ENCODE measurements around the gene EHMT1. TPM values are rescaled to one million over a fixed set of nuclear protein-coding genes. Genes with fewer than 3 reads are reported as not detected.
A peak's percentile ranks its signal among the peaks of the same experiment; 100 is the strongest.

EHMT1 gene
- polyA plus RNA-seq, 2 of the 4 experiments (the other 2 are of a cell fraction): 41.3 to 48.0 TPM

- FAIRE-seq (no peak), ATAC-seq (peak in 1 of 2 experiments; percentile 17; a peak in 2 of 6 replicates), DNase-seq (ENCODE audit: low read depth in 1 of 2, low spot score in 1 of 2) (no peak)
- no peak overlapping the region for H3K27ac ChIP-seq
- H3K4me3 ChIP-seq: no peak overlapping the region
- H3K4me1 ChIP-seq: no peaks in the 10 kb centered on the region
- no peaks in the 10 kb centered on the region for H3K9me3 ChIP-seq
- H3K4me2 ChIP-seq: no peak overlapping the region
- 89% methylated on average over 17 of the region's 18 CpGs for WGBS (ENCODE audit: missing lambda C conversion rate)
- CTCF ChIA-PET: interaction anchor here (0.6 kb wide), 1 partner anchor 36 kb away, joined by 3 read pairs; no protein-coding TSS in a partner anchor
- no peak for TF ChIP-seq HOXB5 (CRISPR knock-in tag; IDR thresholded peaks at IDR 0.05)
- no peak for TF ChIP-seq EHF (CRISPR knock-in tag; IDR thresholded peaks at IDR 0.05)
- no peak for TF ChIP-seq E2F6 (IDR thresholded peaks at IDR 0.05; ENCODE audit: borderline replicate concordance, low read depth)
- TF ChIP-seq MAX (IDR thresholded peaks at IDR 0.05): no peak
- TF ChIP-seq HOXA7 (CRISPR knock-in tag; IDR thresholded peaks at IDR 0.05): no peak
- TF ChIP-seq RFX5 (IDR thresholded peaks at IDR 0.05): no peak
- TF ChIP-seq FOXS1 (CRISPR knock-in tag; IDR thresholded peaks at IDR 0.05): no peak
- TF ChIP-seq CBX2 (IDR thresholded peaks at IDR 0.05; ENCODE audit: borderline replicate concordance, low read depth): no peak
- no peak for TF ChIP-seq GATA3 (IDR thresholded peaks at IDR 0.05; ENCODE audit: borderline replicate concordance)
- no peak for TF ChIP-seq BHLHE40 (IDR thresholded peaks at IDR 0.05; ENCODE audit: low read depth, low read length)
- TF ChIP-seq ZC3H11A (IDR thresholded peaks at IDR 0.05): no peak
- TF ChIP-seq CBX8 (IDR thresholded peaks at IDR 0.05): no peak
- TF ChIP-seq JUN (IDR thresholded peaks at IDR 0.05): no peak
- no peak for TF ChIP-seq HDAC2 (IDR thresholded peaks at IDR 0.05)
- TF ChIP-seq ATOH8 (CRISPR knock-in tag; IDR thresholded peaks at IDR 0.05; ENCODE audit: low read depth): no peak
- POLR2A ChIA-PET: no interaction called here
Observed at GRCh38 chr9:137787786-137788505, 169.1 kb downstream of the EHMT1 start.

- Histone ChIP-seq H3K4me1 (no peaks in the 10 kb centered on the region), H3K9me3 (no peaks in the 10 kb centered on the region), H3K4me2 (no peak overlapping the region), H3K27ac (no peak overlapping the region), H3K4me3 (no peak overlapping the region)
- POLR2A ChIA-PET: no interaction called here
- WGBS (ENCODE audit: missing lambda C conversion rate): 92% methylated on average over 54 of the region's 59 CpGs
- ATAC-seq (peak in 1 of 2 experiments; percentile 23; a peak in 2 of 6 replicates), FAIRE-seq (no peak), DNase-seq (ENCODE audit: low read depth in 1 of 2, low spot score in 1 of 2) (no peak)
- TF ChIP-seq PHF8 (IDR thresholded peaks at IDR 0.05; ENCODE audit: borderline replicate concordance, low read depth): no peak
- TF ChIP-seq FOXS1 (CRISPR knock-in tag; IDR thresholded peaks at IDR 0.05): no peak
- no peak for TF ChIP-seq REST (IDR thresholded peaks at IDR 0.05)
- TF ChIP-seq CHD2 (IDR thresholded peaks at IDR 0.05; ENCODE audit: low read length, partially characterized antibody): no peak
- no peak for TF ChIP-seq ZC3H11A (IDR thresholded peaks at IDR 0.05)
- no peak for TF ChIP-seq JUNB (IDR thresholded peaks at IDR 0.05)
- no peak for TF ChIP-seq NR3C1 (IDR thresholded peaks at IDR 0.05)
- TF ChIP-seq USF2 (IDR thresholded peaks at IDR 0.05): no peak
- no peak for TF ChIP-seq CBX8 (IDR thresholded peaks at IDR 0.05)
- TF ChIP-seq HES2 (IDR thresholded peaks at IDR 0.05): no peak
- no peak for TF ChIP-seq MAFK (IDR thresholded peaks at IDR 0.05; ENCODE audit: partially characterized antibody)
- no peak for TF ChIP-seq CHD4 (IDR thresholded peaks at IDR 0.05; ENCODE audit: borderline replicate concordance)
- CTCF ChIA-PET: interaction anchor here (1.2 kb wide), 1 partner anchor 11 kb away, joined by 3 read pairs; no protein-coding TSS in a partner anchor
Observed at GRCh38 chr9:137788561-137789294, 169.9 kb downstream of the EHMT1 start.

Data from A549 (cell line).